SHP77 treated with DMSO at 0.1 percent for 48 hours (cell line): ENCODE measurements around the gene P2RX6.
A peak's percentile ranks its signal among the peaks of the same experiment; 100 is the strongest.

Experiments used
- DNase-seq: peaks from one replicate; lab custom pipeline; 2025; lab: John Stamatoyannopoulos, UW

The P2RX6 gene

GRCh38 chr22:21012446-21013407 is 2.2 kb upstream of the P2RX6 start:
- no peak for DNase-seq

DNA sequence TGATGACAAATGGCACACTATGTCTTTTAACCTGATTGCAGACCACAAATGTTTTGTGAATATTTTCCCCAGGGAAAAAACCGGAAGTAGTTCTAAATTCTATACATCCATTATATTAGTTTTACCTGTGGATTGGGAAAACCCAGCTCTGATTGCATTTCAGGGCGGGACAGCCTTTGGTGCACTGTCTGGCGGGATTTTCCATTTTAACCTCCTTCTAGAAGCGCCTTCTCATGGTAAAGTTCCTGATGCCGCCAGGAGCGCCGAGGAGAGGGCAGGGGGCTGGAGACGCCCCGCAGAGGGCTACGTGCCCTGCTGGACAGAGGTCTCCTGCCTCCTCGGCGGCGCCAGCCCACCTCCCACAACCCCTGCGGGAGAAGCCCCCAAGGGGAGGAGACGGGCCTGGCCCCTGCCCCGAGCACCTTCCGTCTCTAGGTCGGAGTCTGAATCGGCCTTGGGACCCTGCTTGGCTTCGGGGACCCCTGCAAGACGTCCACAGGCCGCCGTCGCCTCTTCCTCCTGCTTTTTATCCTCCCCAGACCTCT is 1.2 kb upstream of the P2RX6 start:
- no peak for DNase-seq

DNA sequence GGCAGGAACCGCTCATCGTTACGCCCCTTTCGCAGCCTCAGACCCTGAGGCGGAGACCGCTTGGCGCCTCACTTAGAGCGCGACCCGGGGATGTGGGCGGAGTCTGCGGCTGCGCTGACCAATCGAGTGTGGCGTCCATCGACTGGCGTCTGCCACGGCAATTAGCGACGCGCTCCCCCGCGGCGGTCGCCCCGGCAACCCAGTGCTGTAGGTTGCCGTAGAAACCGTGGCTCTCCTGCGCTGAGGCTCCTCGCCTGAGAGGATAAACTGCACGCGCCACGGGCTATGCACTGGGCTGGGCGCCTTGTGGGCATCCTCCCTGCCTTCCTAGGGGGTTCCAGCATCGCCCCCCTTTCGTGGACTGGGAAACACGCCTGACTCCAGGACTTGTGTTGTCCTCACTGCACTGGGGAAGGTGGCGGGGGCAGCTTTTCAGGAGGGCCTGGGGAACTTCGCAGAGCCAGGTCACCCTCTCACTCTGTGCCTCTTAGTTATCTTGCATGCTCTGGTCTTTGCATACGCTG is 701 bp upstream of the P2RX6 start:
- peak; percentile 86 for DNase-seq

DNA sequence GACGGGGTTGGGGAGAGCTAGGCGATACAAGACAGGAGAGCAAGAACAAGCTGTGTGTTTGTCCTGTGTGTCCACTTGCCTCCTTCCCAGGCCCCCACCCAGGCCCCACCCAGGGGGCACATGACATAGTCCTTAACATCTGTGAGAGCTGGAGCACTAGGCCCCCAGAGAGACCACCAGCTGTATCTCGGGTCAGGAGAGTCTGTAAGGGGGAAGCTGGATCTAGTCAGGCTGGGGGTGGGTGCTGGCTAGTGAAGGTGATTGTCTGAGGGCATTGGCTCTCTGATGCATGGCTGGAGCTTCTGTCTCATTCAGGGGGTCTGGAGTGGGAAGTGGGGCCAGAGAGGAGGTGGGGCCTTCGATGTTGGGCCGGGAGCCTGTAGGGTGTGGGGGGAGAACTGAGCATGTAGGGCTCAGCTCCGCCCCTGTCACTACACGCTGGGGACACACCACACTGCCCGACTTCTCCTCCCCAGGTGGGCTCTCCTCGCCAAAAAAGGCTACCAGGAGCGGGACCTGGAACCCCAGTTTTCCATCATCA is 571 bp downstream of the P2RX6 start:
- no peak for DNase-seq

DNA sequence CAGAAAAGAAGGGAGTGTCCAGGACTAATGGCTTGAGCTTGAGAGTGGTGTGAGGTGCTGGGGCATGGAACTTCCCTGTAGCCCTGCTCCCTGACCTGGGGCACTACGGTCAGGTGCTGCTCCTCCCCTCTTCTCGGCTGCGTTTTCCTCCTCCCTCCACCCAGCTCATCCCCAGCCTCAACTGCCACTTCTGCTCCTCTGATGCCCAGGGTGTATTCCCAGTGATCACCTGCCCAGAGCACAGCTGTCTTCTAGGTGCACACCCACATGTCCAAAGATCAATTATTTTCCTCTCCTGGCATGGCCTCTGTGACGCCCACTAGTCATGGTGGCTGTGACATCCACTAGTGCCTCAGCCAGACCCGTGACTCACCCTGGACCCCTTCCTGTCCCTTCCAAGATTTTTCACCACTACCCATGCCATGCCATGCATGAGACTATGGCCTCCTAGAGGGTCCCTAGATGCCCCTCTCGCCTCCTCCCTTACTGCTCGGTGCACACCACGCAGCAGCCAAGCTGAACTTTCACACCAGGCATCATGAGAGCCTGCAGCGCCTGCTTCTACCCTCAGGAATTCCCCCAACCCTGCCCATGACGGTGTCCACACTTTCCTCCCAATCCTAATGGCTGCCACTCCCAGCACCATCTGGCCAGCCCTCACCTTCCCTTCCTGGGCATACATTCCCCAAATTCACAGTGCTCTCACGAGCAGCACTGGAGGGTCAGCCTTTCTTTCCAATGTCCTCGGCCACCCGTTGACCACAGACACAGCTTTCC is 1.9 kb downstream of the P2RX6 start:
- no peak for DNase-seq

DNA sequence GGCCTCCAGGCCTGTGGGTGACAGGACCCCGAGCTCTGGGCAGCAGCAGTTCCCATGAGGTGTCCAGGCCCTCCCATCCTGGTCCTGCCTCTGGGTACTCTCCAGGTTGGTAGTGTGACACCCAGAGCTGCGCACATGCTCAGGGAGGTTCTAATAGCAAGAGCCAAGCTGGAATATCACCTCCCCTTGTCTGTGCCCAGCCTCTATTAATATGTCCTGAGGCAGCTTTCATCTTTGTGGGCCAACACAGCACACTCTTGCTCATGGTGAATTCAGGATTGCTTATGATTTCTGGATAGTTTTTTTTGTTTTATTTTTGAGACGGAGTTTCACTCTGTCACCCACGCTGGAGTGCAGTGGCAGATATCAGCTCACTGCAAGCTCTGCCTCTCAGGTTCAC is 3.3 kb downstream of the P2RX6 start:
- DNase-seq = no peak

DNA sequence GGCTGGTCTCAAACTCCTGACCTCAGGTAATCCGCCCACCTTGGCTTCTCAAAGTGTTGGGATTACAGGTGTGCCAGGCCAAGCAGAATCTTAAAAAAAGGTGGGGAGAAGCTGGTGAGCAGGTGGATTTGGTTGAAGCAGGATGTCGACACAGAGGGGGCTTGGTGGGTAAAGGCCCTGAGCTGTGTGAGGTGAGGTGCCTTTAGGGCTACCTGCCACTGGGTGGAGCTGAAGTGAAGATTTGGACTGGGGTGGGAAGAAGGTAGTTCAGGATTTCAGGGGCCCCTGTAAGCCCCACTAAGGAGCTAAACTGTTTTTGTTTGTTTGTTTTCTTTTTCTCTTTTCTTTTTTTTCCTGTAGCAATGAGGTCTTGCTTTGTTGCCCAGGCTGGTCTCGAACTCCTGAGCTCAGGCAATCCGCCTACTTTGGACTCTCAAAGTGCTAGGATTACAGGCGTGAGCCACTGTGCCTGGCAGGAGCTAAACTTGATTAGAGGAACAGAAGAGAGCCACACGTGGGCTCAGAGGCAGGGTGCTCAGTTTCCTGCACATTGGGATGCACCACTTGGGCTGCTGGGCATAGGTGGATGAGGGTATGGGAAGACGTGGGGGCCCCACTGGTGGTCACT is 6.0 kb downstream of the P2RX6 start:
- DNase-seq = no peak

DNA sequence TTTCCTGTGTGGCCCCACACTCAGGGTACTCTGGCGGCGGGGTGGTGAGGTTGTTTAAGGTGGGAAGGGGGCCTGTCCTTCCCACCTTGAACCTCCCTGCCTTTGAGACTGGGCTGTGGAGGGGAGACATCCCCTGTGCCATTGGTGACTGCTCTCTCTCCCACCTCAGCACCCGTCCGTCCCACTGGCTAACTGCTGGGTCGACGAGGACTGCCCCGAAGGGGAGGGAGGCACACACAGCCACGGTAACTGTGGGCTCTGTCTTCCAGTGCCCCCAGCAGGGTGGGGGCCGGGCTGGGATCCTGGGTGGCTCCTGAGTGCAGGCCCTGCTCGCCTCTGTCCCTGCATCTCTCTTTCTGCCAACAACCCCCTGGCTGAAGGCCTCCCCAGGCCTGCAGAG is 7.5 kb downstream of the P2RX6 start:
- no peak for DNase-seq

DNA sequence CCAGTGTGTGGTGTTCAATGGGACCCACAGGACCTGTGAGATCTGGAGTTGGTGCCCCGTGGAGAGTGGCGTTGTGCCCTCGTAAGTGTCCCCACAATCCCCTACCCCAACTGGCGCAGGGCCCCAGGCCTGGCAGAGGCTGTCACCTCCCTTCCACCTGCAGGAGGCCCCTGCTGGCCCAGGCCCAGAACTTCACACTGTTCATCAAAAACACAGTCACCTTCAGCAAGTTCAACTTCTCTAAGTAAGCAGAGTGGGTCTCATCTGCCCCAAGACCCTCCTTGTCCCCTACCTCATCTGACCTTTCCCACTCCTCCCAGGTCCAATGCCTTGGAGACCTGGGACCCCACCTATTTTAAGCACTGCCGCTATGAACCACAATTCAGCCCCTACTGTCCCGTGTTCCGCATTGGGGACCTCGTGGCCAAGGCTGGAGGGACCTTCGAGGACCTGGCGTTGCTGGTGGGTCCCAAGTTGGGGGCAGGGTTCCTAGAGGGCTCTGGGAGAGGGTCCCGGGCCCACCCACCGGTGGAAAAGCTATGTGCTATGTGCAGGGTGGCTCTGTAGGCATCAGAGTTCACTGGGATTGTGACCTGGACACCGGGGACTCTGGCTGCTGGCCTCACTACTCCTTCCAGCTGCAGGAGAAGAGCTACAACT is 8.1 kb downstream of the P2RX6 start:
- no peak for DNase-seq

DNA sequence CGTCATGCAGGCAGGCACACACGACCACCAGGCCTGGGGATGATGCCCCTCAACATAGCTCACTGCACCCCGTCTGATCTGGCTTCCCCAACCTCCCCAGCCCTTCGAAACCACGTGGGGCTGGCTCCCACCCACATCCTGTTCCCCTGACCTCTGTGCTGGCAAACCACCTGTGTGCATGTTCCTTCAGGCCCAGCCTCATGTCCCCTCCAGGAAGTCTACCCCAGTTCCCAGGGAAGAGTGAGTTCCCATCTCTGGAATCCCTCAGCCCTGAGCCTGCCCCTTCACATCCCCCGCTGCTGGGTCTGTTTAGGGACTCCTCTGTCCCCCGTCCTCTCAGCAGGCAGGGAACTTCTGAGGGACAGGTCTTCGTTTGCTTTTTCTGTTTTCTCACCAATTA is 10.3 kb downstream of the P2RX6 start:
- no peak for DNase-seq

DNA sequence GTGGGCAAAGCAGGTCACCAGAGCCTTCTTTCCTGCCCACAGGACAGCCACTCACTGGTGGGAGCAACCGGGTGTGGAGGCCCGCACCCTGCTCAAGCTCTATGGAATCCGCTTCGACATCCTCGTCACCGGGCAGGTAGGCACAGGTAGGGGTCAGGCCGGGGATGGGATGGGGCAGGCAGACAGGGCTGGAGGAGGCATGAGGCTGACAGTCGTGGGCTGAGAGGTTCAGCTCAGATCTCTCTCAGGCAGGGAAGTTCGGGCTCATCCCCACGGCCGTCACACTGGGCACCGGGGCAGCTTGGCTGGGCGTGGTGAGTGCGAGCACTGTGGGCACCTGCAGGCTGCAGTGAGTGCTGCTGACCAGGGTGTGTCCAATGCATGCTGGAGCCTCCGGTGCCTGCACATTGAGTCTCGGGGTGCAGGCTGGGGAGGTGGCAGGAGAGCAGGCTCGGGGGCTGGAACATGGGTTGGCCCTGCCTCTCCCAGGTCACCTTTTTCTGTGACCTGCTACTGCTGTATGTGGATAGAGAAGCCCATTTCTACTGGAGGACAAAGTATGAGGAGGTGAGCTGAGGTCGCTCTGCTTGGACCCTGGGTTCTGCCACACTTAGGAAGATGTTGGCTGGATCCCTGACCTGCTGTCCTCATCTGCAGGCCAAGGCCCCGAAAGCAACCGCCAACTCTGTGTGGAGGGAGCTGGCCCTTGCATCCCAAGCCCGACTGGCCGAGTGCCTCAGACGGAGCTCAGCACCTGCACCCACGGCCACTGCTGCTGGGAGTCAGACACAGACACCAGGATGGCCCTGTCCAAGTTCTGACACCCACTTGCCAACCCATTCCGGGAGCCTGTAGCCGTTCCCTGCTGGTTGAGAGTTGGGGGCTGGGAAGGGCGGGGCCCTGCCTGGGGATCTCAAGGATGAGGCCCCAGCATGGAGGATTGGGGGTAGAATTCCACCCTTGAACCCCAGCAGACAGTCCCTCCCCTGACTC is 11.1 kb downstream of the P2RX6 start:
- no peak for DNase-seq

- no peak for DNase-seq
These were observed 12.1 kb downstream of the P2RX6 start for GRCh38 chr22:21026783-21027692.

DNA sequence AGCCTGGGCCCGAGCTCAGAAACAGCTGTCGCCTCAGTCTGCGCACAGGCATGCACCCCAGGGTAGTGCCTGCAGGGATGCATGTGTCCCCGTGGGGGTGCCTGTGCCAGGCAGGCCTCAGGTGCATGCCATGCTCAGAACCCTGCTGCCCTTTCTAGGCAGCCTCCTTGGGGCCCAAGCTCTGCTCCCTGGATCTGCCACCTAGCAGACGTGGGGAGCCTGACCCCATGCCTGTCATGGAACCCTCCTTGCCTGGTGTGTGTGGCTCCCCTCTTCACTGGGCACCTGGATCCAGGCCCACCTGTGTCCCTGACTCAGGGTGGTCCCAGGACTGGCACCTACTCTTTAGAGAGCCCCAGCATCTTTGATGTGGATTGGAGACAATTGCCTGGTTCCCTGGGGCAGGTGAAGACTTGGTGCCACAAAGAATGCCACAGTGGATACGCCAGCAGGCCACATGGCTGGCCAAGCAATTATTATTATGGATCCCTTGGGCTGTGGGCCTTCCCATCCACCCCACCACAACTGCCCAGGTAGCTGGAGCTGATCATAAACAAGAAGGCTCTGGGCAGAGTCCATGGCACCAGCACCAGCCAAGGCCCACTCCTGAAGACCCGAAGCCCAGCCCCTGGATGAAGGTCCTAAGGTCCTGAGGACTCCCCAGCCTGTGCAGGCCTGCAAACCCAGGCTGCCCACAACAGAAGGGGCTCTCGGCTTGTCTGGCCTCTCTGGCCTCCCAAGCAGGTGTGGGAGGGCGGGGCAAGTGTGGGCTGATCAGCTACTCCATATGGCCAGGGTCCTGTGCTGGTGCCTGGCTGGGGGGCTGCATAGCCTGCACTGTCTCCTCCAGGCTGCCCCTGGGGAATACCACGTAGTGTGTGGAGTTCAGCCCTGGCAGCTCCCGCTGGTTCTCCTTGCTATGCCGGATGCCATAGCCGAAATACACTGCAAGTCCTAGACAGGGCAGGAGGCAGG is 13.6 kb downstream of the P2RX6 start:
- no peak for DNase-seq

- DNase-seq = no peak
These were observed 14.6 kb downstream of the P2RX6 start for GRCh38 chr22:21029486-21030025.

- no peak for DNase-seq
These were observed 15.1 kb downstream of the P2RX6 start for GRCh38 chr22:21030032-21030431.

- DNase-seq = no peak
These were observed 15.9 kb downstream of the P2RX6 start for GRCh38 chr22:21030621-21031544.
